Vagina (tissue), 2 donors: ENCODE data around the gene CPOX. TPM values are rescaled to one million over a fixed set of nuclear protein-coding genes. Genes with fewer than 3 reads are reported as not detected.
A peak's percentile ranks its signal among the peaks of the same experiment; 100 is the strongest.

ENCODE experiments used
- DNase-seq, 2 donors: peaks; one replicate each; pipeline ENCODE4 v3.0.0-alpha.2; 2017; ENCODE audit errors: extremely low spot score in 2 of 2
- H3K27ac ChIP-seq: fragments of 200-600 bp; sonication (generic); one replicate; pipeline ENCODE4 v1.5.1; 2019
- H3K27me3 ChIP-seq: fragments of 200-600 bp; sonication (generic); one replicate; pipeline ENCODE4 v1.5.1; 2019
- H3K36me3 ChIP-seq, 2 donors: fragments of 200-600 bp; sonication (generic); one replicate each; pipeline ENCODE4 v1.5.1; 2017 to 2019
- H3K4me1 ChIP-seq: fragments of 200-600 bp; sonication (generic); one replicate; pipeline ENCODE4 v1.5.1; 2019
- H3K4me3 ChIP-seq, 2 donors: fragments of 200-600 bp; sonication (generic); 1 replicate in 1 of 2; 2 replicates in 1 of 2; pipeline ENCODE4 v1.5.1; 2016 to 2019
- H3K9me3 ChIP-seq: fragments of 200-600 bp; sonication (generic); one replicate; pipeline ENCODE4 v1.5.1; 2019
- CTCF ChIP-seq, 3 experiments: fragments of 450-650 bp in 2 of 3; fragments of 200-600 bp in 1 of 3; sonication (generic) in 1 of 3; IDR thresholded peaks; one replicate each; pipeline ENCODE4 v1.5.1; 2017 to 2019; ENCODE audit warnings: antibody characterized with exemption in 3 of 3, mild to moderate bottlenecking in 2 of 3, moderate library complexity in 2 of 3
- POLR2A ChIP-seq, 2 donors: fragments of 450-650 bp; IDR thresholded peaks; one replicate each; pipeline ENCODE4 v1.6.1; 2017; ENCODE audit warnings: antibody characterized with exemption in 2 of 2, mild to moderate bottlenecking in 2 of 2, moderate library complexity in 2 of 2
- POLR2AphosphoS5 ChIP-seq, 2 donors: sonication (generic); formaldehyde crosslinking; IDR thresholded peaks; one replicate each; pipeline ENCODE4 v1.9.0; 2017; ENCODE audit warnings: antibody characterized with exemption in 2 of 2, mild to moderate bottlenecking in 2 of 2, low read depth in 1 of 2; ENCODE audit not compliant: insufficient read depth in 1 of 2
- intact Hi-C: fragments of 100-400 bp; cut with DNase I; formaldehyde crosslinking; loops from one replicate; pipeline ENCODE4 v1.15.1; 2023
- total RNA-seq: library from RNA; depleted of rRNA; stranded (reverse); fragments of >200 nt; gene quantifications from one replicate; pipeline ENCODE4 v1.2.3, GENCODE V29; 2016

Gene CPOX
- total RNA-seq, 1 donor from 2014 or later = 21.4 TPM

- DNase-seq = no peak
- Histone ChIP-seq H3K27ac (no peak overlapping the region), H3K27me3 (no peaks in the 10 kb centered on the region), H3K4me3 (no peak overlapping the region), H3K4me1 (no peaks in the 10 kb centered on the region), H3K36me3 (no peaks in the 10 kb centered on the region), H3K9me3 (no peaks in the 10 kb centered on the region)
- no peak for TF ChIP-seq POLR2A (IDR thresholded peaks at IDR 0.05)
- no peak for TF ChIP-seq CTCF (IDR thresholded peaks at IDR 0.05)
- TF ChIP-seq POLR2AphosphoS5 (IDR thresholded peaks at IDR 0.05; ENCODE audit: insufficient read depth in 1 of 2, low read depth in 1 of 2) = no peak
- intact Hi-C loops = no loop called here
Observed at GRCh38 chr3:98612996-98613517, 19.6 kb upstream of the CPOX start.

- no peak overlapping the region for H3K27ac ChIP-seq
- no peak overlapping the region for H3K4me3 ChIP-seq
- no peaks in the 10 kb centered on the region for H3K36me3 ChIP-seq
- no peak for DNase-seq
- no peak for TF ChIP-seq POLR2AphosphoS5 (IDR thresholded peaks at IDR 0.05; ENCODE audit: insufficient read depth in 1 of 2, low read depth in 1 of 2)
- no peak for TF ChIP-seq POLR2A (IDR thresholded peaks at IDR 0.05)
- no peak for TF ChIP-seq CTCF (IDR thresholded peaks at IDR 0.05)
- H3K4me1 ChIP-seq = no peaks in the 10 kb centered on the region
- H3K9me3 ChIP-seq = no peaks in the 10 kb centered on the region
- no peaks in the 10 kb centered on the region for H3K27me3 ChIP-seq
- intact Hi-C loops = no loop called here
Observed at GRCh38 chr3:98612587-98612986, 19.2 kb upstream of the CPOX start.

GRCh38 chr3:98608029-98608428 lies 14.6 kb upstream of the CPOX start:
- H3K27ac ChIP-seq = no peak overlapping the region
- no peak for DNase-seq
- no peaks in the 10 kb centered on the region for H3K4me1 ChIP-seq
- no peaks in the 10 kb centered on the region for H3K9me3 ChIP-seq
- TF ChIP-seq POLR2A (IDR thresholded peaks at IDR 0.05) (no peak), CTCF (IDR thresholded peaks at IDR 0.05) (no peak), POLR2AphosphoS5 (IDR thresholded peaks at IDR 0.05; ENCODE audit: insufficient read depth in 1 of 2, low read depth in 1 of 2) (no peak)
- H3K36me3 ChIP-seq = no peaks in the 10 kb centered on the region
- H3K4me3 ChIP-seq = no peak overlapping the region
- intact Hi-C loops = loop anchor here (10.0 kb wide), 1 partner anchor 207 kb away; no protein-coding TSS in a partner anchor
- H3K27me3 ChIP-seq = no peaks in the 10 kb centered on the region

- H3K27ac ChIP-seq = no peak overlapping the region
- no peaks in the 10 kb centered on the region for H3K4me1 ChIP-seq
- no peaks in the 10 kb centered on the region for H3K36me3 ChIP-seq
- H3K4me3 ChIP-seq = no peak overlapping the region
- no peak for DNase-seq
- intact Hi-C loops = loop anchor here (10.0 kb wide), 1 partner anchor 211 kb away; no protein-coding TSS in a partner anchor
- H3K27me3 ChIP-seq = no peaks in the 10 kb centered on the region
- TF ChIP-seq CTCF (IDR thresholded peaks at IDR 0.05) (no peak), POLR2A (IDR thresholded peaks at IDR 0.05) (no peak), POLR2AphosphoS5 (IDR thresholded peaks at IDR 0.05; ENCODE audit: insufficient read depth in 1 of 2, low read depth in 1 of 2) (no peak)
- H3K9me3 ChIP-seq = no peaks in the 10 kb centered on the region
Observed at GRCh38 chr3:98603580-98603979, 10.2 kb upstream of the CPOX start.

GRCh38 chr3:98602078-98602678 lies 8.8 kb upstream of the CPOX start:
- no peaks in the 10 kb centered on the region for H3K36me3 ChIP-seq
- no peaks in the 10 kb centered on the region for H3K9me3 ChIP-seq
- intact Hi-C loops = loop anchor here (10.0 kb wide), 1 partner anchor 213 kb away; no protein-coding TSS in a partner anchor
- H3K27ac ChIP-seq = no peak overlapping the region
- TF ChIP-seq POLR2AphosphoS5 (IDR thresholded peaks at IDR 0.05; ENCODE audit: insufficient read depth in 1 of 2, low read depth in 1 of 2) (no peak), CTCF (IDR thresholded peaks at IDR 0.05) (peak; percentile 38 to 55 (median 52))
- H3K4me1 ChIP-seq = no peaks in the 10 kb centered on the region
- DNase-seq = no peak
- H3K4me3 ChIP-seq = no peak overlapping the region
- no peaks in the 10 kb centered on the region for H3K27me3 ChIP-seq
